Activated CD4-positive, alpha-beta T cell treated with anti-CD3 and anti-CD28 coated beads, Interleukin-2, amount 10 ng/mL, durations not matched to agents 7 days and 5 days (primary cell): ENCODE results near the gene EN1. TPM values are rescaled to one million over a fixed set of nuclear protein-coding genes. Genes with fewer than 3 reads are reported as not detected.

Experiments used
- CTCF ChIA-PET: fragments of 350-600 bp; sonication (Branson Sonifier 250); formaldehyde crosslinking; loops from one replicate; lab custom pipeline; 2021; ENCODE audit warnings: antibody characterized with exemption; lab: Charles Lee
- POLR2A ChIA-PET: fragments of 350-600 bp; sonication (Branson Sonifier 250); formaldehyde crosslinking; loops from one replicate; lab custom pipeline; 2021; ENCODE audit warnings: antibody characterized with exemption; lab: Charles Lee
- DNase-seq: peaks from one replicate; pipeline ENCODE4 v3.0.0-alpha.2; 2020
- H3K27ac Mint-ChIP-seq: one replicate; pipeline ENCODE4 v1.8.0; 2021; ENCODE audit warnings: mild to moderate bottlenecking, moderate library complexity, mixed read lengths
- H3K27me3 Mint-ChIP-seq: one replicate; pipeline ENCODE4 v1.8.0; 2021; ENCODE audit warnings: mixed read lengths
- H3K36me3 Mint-ChIP-seq: one replicate; pipeline ENCODE4 v1.8.0; 2021; ENCODE audit warnings: low read depth, mixed read lengths
- H3K4me1 Mint-ChIP-seq: one replicate; pipeline ENCODE4 v1.8.0; 2021; ENCODE audit warnings: mixed read lengths
- H3K4me3 Mint-ChIP-seq: one replicate; pipeline ENCODE4 v1.8.0; 2021; ENCODE audit warnings: mild to moderate bottlenecking, moderate library complexity, mixed read lengths
- H3K9me3 Mint-ChIP-seq: one replicate; pipeline ENCODE4 v1.8.0; 2021; ENCODE audit warnings: mixed read lengths
- total RNA-seq, 2 experiments: library from RNA; stranded (reverse); gene quantifications; one replicate each; pipeline ENCODE4 v1.2.3, GENCODE V29; 2021

Gene EN1
- total RNA-seq, 2 experiments from 2014 or later = not detected

DNA sequence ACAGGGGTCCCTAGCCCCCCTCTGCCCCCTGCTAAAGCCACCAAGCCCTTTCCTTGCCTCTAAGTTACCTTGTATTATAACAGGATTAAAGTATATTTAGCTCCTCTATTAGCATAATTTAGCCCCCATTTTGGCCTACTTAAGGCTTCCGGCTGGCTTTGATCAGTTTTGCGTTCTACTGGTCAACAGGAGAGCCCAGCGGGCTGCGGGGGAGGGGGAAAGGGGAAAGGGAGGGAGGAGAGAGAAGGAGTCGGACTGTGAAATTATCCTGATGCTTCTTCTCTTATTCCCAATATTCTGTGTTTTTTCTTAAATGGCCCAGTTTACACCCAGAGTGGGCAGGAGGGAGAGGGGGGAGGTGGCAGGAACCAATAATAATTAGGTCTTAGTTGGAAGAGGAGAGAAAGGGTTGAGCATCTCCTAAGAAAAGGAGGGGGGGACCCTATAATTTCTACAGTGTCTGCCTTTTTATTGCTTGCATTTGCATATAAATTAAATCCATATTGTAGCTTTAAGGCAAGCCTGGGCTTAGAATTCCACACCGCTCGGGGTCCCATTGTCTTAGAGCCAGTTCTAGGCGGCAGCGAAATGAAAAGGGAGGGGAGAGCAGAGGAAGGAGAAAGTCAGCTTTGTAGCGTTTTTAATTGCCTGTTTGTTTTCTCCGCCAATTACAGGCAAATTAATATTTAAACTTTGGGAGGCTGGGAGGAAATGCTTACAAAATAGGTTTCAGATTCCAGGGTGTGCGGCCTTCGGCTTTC is 39.6 kb downstream of the EN1 start:
- Mint-ChIP-seq H3K27me3 (peaks cover 54% of the 10 kb centered on the region), H3K9me3 (no peaks in the 10 kb centered on the region), H3K36me3 (no peaks in the 10 kb centered on the region), H3K4me1 (no peaks in the 10 kb centered on the region), H3K27ac (no peak overlapping the region), H3K4me3 (no peak overlapping the region)
- no peak for DNase-seq
- ChIA-PET CTCF (no interaction called here), POLR2A (no interaction called here)

DNA sequence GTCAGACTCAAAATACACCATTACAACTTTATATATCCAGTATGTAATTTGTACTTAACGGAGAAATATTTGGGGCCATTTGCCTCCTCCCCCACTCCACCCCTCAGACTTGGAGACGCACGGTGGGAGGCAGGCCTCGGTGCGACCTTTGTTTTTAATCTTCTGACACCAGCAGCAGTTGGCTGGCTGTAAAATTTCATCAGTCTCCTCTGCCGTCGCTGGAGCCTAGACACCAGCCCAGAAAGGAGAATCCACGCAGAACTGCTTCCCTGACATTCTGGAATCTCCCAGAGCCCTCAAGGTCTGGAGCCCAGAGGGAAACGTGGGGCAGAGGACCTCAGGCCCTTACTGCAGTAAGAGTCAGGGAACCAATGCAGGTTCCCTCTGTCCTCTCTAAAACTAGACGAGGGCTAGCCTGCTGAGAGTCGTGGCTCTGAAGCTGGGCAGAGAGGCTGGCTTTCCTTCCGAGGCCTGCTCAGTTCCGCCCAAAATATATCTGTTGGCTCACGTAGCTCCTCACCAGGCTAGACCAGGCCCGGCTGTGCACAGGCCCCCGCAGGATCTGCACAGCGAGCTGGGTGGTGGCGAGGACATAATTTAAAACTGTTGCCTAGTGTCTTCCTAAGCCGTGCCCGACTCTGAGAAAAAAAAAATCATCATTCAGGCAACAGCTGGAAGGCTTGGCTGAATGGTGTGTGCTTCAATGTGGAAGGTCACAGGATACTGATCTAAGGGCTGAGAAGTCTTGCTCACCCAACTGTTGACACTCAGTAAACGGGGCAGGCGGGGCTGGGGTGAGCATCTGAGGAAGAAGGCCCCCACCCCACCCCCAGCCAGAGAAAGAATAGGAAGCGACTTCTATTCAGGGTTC is 40.4 kb downstream of the EN1 start:
- H3K27me3 Mint-ChIP-seq = peaks cover 49% of the 10 kb centered on the region
- no peak for DNase-seq
- no peaks in the 10 kb centered on the region for H3K4me1 Mint-ChIP-seq
- ChIA-PET CTCF (no interaction called here), POLR2A (no interaction called here)
- H3K36me3 Mint-ChIP-seq = no peaks in the 10 kb centered on the region
- no peak overlapping the region for H3K4me3 Mint-ChIP-seq
- H3K27ac Mint-ChIP-seq = no peak overlapping the region
- H3K9me3 Mint-ChIP-seq = no peaks in the 10 kb centered on the region

DNA sequence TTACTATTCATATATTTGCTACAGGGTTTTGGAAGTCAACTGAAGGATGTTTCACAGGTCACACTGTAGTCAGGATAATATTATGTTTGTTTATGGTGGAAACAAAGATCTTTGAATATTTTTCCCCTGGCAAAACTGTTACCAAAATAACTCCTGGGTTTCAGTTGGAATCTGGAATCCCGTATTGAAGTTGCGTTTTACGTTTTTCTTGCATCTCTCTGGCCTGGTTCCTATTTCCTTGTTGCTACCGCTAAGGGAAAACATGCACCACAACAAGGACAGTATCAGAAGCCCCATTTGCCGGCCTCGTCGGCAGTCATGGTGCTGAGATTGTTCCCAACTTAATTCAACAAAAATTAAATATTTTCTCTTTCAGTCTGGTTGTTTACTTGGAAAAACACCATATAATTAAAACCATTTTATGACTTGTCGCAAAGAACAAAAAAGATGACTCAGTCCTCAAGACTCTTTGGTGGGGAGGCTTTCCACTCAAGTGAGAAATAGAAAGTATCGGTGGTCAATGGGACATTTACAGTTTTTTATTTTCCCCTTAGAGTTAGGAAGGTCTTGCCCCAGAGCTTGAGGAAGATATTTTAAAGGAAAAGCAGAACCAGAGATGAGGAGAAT is 42.3 kb downstream of the EN1 start:
- no peak for DNase-seq
- CTCF ChIA-PET = no interaction called here
- Mint-ChIP-seq H3K36me3 (no peaks in the 10 kb centered on the region), H3K4me3 (no peak overlapping the region), H3K9me3 (no peaks in the 10 kb centered on the region), H3K27me3 (peaks cover 55% of the 10 kb centered on the region), H3K4me1 (no peaks in the 10 kb centered on the region), H3K27ac (no peak overlapping the region)
- POLR2A ChIA-PET = no interaction called here

DNA sequence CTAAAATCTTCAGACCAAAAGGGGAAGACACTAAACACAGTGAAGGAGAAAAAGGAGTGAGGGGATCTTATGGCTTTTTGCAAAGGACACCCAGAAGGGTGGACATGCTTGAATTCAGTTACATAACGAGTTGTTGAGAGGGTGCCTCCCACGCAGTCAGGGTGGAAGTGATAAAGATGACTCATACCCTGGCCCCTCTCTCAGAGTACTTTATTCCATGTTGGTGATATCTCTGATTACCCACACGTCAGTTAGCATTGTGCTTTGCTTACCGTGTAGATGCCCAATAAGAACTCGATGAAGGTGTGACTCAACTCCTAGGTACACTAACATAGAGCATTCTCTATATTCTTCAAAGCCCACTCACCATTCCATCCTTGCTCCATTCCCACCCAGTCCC is 44.4 kb downstream of the EN1 start:
- Mint-ChIP-seq H3K36me3 (no peaks in the 10 kb centered on the region), H3K4me1 (no peaks in the 10 kb centered on the region), H3K4me3 (no peak overlapping the region), H3K9me3 (no peaks in the 10 kb centered on the region), H3K27me3 (peaks cover 44% of the 10 kb centered on the region), H3K27ac (no peak overlapping the region)
- ChIA-PET POLR2A (no interaction called here), CTCF (no interaction called here)
- DNase-seq = no peak

DNA sequence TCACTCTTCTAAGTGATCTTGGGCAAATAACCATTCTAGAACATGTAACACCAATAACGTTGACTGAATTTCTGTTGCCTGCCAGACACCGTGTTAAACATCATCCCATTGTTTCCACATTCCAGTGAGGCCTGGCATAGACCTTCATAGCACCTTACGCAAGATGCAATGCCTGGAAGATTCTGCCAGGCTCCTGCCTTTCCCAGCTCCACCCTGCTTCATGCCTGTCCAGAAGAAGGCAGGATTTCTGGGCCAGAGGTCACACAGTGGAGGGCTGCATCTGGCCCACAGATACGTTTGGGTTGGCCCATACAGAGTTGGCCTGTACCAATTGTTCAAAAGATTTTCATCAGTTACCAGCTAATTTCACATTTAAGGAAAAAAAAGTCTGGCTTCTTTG is 46.3 kb downstream of the EN1 start:
- Mint-ChIP-seq H3K4me1 (no peaks in the 10 kb centered on the region), H3K9me3 (no peaks in the 10 kb centered on the region), H3K4me3 (no peak overlapping the region), H3K36me3 (no peaks in the 10 kb centered on the region), H3K27me3 (peaks cover 28% of the 10 kb centered on the region), H3K27ac (no peak overlapping the region)
- DNase-seq = no peak
- CTCF ChIA-PET = no interaction called here
- POLR2A ChIA-PET = no interaction called here

DNA sequence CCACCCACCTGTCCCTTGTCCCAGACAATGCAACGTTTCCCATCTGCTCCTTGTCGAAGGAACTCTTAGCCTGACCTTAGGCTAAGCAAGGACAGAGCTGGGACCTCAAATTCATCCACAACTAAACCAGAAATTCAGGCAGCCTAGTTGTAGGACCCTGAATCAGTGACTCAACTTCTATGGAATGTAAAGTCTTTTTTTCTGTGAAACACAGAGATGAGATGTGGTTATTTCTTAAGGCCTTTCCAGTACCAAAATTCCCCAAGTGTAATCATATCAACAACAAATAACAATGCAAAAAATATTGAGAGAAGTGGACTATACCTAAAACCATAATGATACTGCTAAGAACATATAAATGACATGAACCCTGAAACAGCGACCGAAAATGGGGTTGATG is 46.7 kb downstream of the EN1 start:
- POLR2A ChIA-PET = no interaction called here
- Mint-ChIP-seq H3K4me1 (no peaks in the 10 kb centered on the region), H3K36me3 (no peaks in the 10 kb centered on the region), H3K27ac (no peak overlapping the region), H3K4me3 (no peak overlapping the region), H3K9me3 (no peaks in the 10 kb centered on the region), H3K27me3 (peaks cover 24% of the 10 kb centered on the region)
- CTCF ChIA-PET = no interaction called here
- no peak for DNase-seq

DNA sequence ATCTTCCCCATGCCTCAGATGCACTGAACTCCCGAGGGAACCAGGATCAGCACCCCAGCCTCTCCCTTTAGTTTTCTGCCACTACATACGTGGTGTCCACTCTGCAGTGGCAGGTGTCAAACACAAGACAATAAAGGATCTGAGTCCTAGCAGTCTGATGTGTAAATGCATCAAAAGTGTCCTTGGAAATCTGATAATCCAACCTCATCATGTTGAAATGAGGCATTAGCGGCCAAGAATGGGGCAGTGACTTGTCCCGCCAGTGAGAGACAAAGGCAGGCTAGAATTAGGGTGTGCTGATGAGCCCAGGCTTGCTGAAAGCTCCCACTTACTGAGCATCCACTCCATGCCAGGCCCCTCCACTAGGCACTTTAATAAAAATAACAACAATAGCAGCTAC is 52.9 kb downstream of the EN1 start:
- Mint-ChIP-seq H3K36me3 (no peaks in the 10 kb centered on the region), H3K9me3 (no peaks in the 10 kb centered on the region), H3K27me3 (peaks cover 13% of the 10 kb centered on the region), H3K4me1 (no peaks in the 10 kb centered on the region), H3K27ac (no peak overlapping the region), H3K4me3 (no peak overlapping the region)
- CTCF ChIA-PET = no interaction called here
- POLR2A ChIA-PET = no interaction called here
- DNase-seq = no peak

Other genes with a start within 250 kb of the EN1 start
- not detected for gene MARCO, start 94.5 kb upstream of the EN1 start, total RNA-seq